ENCODE results near the gene FBXO7.

The FBXO7 gene

GRCh38 chr22:32531228-32531627 lies 56.6 kb downstream of the FBXO7 start:
- no peak for DNase-seq (ENCODE audit: low read depth in 2 of 3, low spot score in 1 of 3)

GRCh38 chr22:32531931-32532819 lies 57.6 kb downstream of the FBXO7 start:
- no peak for DNase-seq (ENCODE audit: low read depth in 2 of 3, low spot score in 1 of 3)

DNA sequence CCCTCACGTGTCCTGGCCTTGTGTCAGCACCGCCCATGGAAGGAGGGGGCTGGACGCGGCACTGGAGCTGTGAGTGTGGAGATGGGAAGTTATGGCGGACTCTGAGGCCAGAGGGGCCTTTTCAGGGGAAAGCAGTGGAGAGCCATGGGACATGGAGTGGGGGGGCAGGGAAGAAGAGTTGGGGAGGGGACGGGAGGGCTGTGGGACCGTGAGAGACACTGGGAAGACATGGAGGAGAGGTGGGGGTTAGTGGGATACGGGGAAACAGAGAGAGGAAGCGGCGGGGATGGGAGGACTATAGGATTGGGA lies 58.2 kb downstream of the FBXO7 start:
- no peak for DNase-seq (ENCODE audit: low read depth in 2 of 3, low spot score in 1 of 3)

DNA sequence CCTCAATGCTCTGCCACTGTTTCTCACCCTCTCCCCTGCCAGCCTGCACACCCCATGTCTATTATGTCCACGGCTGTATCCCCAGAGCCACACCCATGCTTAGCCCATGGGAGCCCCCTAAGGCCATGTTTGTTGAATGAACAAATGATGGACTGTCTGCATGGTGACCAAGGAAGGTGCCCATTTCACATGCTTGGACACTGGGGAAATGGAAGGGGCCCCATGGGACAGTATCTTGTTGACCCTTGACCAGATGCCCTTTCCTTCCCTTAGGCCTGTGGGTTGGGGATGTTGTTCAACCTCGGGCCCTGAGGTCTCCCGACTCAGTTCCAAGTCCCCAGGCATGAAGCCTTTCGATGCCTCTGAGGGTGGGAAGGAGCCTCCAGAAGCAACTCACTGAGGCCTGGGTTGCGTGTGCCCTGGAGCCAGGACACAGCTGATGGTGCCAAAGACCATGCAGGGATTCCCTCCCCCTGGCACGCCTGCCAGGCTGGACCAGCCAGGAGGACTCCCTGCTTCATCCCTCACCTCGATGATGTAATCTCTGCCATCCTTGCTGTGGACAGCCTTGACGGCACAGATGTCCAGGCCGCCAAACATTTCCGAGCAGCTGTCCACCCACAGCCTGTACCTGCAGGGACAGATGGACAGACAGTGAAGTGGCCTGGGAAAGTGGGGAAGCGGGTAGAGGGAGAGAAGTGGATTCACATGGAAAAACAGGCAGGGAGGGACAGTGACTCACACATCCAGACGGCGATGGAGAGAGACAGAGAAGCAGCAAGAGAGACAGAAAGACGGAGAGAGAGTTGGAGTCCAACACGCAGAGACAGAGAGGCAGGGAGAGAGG lies 58.9 kb downstream of the FBXO7 start:
- DNase-seq (ENCODE audit: low read depth in 2 of 3, low spot score in 1 of 3), result no peak

- DNase-seq (ENCODE audit: low read depth in 2 of 3, low spot score in 1 of 3), result no peak
Observed at GRCh38 chr22:32534252-32535235, 59.9 kb downstream of the FBXO7 start.

DNA sequence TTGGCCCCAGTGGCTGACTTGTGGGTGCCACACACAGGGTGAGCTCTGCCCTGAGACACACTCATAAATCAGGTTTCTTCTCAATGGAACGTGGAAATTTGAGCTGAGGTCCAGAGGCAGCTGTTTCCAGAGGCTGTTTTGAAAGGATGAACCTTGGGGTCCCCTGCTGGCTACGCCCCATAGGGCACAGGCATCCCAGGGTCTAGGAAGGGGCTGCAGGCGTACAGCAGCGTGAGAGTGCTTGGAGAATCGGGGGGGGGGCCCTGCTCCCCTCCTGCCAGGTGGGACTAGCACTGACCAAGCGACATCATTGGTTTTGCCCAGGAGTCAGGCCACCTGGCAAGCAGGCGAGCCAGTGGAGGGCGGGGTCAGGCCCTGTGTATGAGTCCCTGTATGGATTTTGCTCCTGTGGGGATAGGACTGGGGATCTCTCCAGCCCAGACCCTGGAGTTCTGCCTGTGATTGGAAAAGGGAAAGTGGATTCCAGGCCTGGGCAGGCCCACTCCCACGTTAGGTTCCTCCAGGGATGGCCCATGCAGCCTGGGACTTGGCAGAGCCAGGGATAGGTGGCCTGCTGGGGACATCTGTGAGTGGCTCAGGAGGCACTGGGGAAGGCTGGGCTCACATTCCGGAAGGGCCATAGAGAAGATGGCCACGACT lies 61.0 kb downstream of the FBXO7 start:
- DNase-seq (ENCODE audit: low read depth in 2 of 3, low spot score in 1 of 3), result no peak

- no peak for DNase-seq (ENCODE audit: low read depth in 2 of 3, low spot score in 1 of 3)
Observed at GRCh38 chr22:32536352-32536751, 61.7 kb downstream of the FBXO7 start.

GRCh38 chr22:32538521-32538920 lies 63.9 kb downstream of the FBXO7 start:
- no peak for DNase-seq (ENCODE audit: low read depth in 2 of 3, low spot score in 1 of 3)

- DNase-seq (ENCODE audit: low read depth in 2 of 3, low spot score in 1 of 3), result no peak
Observed at GRCh38 chr22:32539631-32540421, 65.2 kb downstream of the FBXO7 start.

GRCh38 chr22:32541481-32541880 lies 66.9 kb downstream of the FBXO7 start:
- no peak for DNase-seq (ENCODE audit: low read depth in 2 of 3, low spot score in 1 of 3)

GRCh38 chr22:32542066-32542676 lies 67.6 kb downstream of the FBXO7 start:
- DNase-seq (ENCODE audit: low read depth in 2 of 3, low spot score in 1 of 3), result no peak

- no peak for DNase-seq (ENCODE audit: low read depth in 2 of 3, low spot score in 1 of 3)
Observed at GRCh38 chr22:32542677-32543357, 68.2 kb downstream of the FBXO7 start.

DNA sequence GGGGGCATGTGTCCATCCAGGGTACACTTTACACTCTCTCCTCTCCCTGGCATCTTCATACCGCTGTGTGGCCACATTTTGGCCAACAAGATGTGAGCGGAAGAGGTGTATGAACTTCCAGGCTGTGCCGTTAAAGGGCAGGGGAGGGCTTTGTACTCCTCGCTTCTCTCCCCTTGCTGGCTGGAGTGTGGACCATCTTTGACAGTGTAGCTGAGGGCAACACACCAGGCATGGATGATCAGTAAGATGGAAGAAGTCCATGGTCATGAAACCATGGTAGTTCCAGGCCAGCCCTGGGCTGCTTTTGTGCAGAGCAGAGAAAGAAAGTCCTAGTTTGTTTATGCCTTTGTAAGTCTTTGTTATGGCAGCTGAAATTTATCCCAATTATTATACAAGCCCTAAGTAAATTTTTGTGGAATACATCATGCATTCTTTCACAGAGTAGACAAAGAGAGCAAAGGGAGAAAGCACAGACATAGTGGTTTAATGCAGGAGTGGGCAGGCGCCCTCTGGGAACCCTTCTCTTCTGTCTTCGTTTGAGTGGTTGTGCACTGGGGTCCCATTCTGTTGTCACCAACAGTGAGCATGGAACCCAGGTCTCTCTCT lies 70.4 kb downstream of the FBXO7 start:
- no peak for DNase-seq (ENCODE audit: low read depth in 2 of 3, low spot score in 1 of 3)

GRCh38 chr22:32545801-32546200 lies 71.2 kb downstream of the FBXO7 start:
- DNase-seq (ENCODE audit: low read depth in 2 of 3, low spot score in 1 of 3), result no peak

DNA sequence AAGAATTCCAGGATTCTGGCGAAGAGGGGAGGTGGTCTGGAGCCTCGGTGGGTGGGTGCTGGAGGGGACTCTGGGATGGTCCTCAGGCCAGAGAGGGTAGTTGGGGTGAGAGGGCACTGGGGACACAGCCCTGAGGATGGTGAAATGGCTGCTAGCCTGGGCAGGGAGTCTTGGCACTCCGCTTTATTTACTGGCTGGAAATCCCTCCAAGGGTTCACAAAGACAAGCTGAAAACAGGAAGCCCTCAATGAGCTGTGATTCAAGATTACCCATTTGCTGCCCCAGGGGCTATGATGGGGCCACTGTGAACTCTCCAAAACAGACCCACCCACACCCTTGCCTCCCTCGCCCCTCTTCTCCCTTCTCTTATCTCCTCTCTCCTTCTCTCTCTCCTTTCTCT lies 71.9 kb downstream of the FBXO7 start:
- no peak for DNase-seq (ENCODE audit: low read depth in 2 of 3, low spot score in 1 of 3)

DNA sequence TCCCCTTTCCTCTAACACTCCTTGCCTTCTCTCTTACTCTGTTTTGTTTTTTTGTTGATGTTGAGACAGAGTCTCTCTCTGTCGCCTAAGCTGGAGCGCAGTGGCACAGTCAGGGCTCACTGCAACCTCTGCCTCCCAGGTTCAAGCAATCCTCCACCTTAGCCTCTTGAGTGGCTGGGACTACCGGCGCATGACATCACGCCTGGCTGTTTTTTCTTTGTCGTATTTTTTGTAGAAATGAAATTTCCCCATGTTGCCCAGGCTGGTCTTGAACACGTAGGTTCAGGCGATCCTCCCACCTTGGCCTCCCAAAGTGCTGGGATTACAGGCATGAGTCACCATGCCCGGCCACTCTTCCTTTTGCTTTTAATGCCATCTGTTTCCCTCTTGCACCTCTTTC lies 72.3 kb downstream of the FBXO7 start:
- DNase-seq (ENCODE audit: low read depth in 2 of 3, low spot score in 1 of 3), result no peak

DNA sequence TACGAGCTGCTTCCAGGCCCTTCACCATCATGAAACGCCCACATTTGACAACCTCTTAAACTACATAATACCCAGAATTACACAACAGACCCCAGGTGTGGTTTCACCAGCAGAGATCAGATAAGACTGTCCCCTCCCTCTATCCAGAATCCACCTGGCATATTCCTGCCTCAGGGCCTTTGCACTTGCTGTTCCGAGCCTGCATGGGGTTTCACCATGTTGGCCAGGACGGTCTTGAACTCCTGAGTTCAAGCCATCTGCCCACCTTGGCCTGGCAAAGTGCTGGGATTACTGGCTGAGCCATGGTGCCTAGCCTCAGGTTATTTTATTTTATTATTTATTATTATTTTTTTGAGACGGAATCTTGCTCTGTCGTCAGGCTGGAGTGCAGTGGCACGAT lies 73.4 kb downstream of the FBXO7 start:
- no peak for DNase-seq (ENCODE audit: low read depth in 2 of 3, low spot score in 1 of 3)
